ENCODE results near the gene SLC2A1. TPM values are rescaled to one million over a fixed set of nuclear protein-coding genes. Genes with fewer than 3 reads are reported as not detected.

SLC2A1 gene
- 58.2 and 58.4 TPM in 2 replicates for total RNA-seq

GRCh38 chr1:42958488-42959319 is at the start of gene SLC2A1:
Gene SLC2A1 (minus strand): TSS chr1:42958868. CDS start chr1:42958651, 217 bp downstream.

Small RNA genes within 50 kb of the gene (small RNA-seq; reads per million reads assigned to genes)
- not detected for gene RNU6-880P

Other genes with a start within 250 kb of the SLC2A1 start
- not detected in 2 replicates for gene CLDN19, start 218.6 kb downstream of the SLC2A1 start, total RNA-seq
- 107 and 149 TPM in 2 replicates for gene P3H1, start 191.8 kb downstream of the SLC2A1 start, total RNA-seq
- 4.8 and 6.5 TPM in 2 replicates for gene C1orf50, start 191.6 kb downstream of the SLC2A1 start, total RNA-seq
- 0.13 TPM in 1 of 2 replicates, not detected in the other for gene TMEM269, start 173.9 kb downstream of the SLC2A1 start, total RNA-seq
- 7.0 and 7.8 TPM in 2 replicates for gene ERMAP, start 141.7 kb downstream of the SLC2A1 start, total RNA-seq
- 12.2 and 14.8 TPM in 2 replicates for gene SVBP, start 141.5 kb downstream of the SLC2A1 start, total RNA-seq
- 5.7 and 6.2 TPM in 2 replicates for gene ZNF691, start 112.3 kb downstream of the SLC2A1 start, total RNA-seq
- gene EBNA1BP2, start 213.4 kb upstream of the SLC2A1 start, total RNA-seq = 178 and 201 TPM in 2 replicates
- gene CFAP57, start 213.5 kb upstream of the SLC2A1 start, total RNA-seq = 0.14 and 0.53 TPM in 2 replicates

Data from thoracic aorta endothelial cell (primary cell).